Upper lobe of left lung (tissue), 6 donors: ENCODE data around the gene GPD1L. TPM values are rescaled to one million over a fixed set of nuclear protein-coding genes. Genes with fewer than 3 reads are reported as not detected.

Source experiments
- ATAC-seq, 2 donors: fragments of 200-7000 bp; cut with Tn5 transposase; one replicate each; pipeline ENCODE4 v1.9.1; 2022; ENCODE audit warnings: mild to moderate bottlenecking in 2 of 2, moderate library complexity in 2 of 2; ENCODE audit not compliant: low FRiP score in 2 of 2
- DNase-seq, 2 donors: peaks; one replicate each; pipeline ENCODE4 v3.0.0-alpha.2; 2019 to 2020
- H3K27ac ChIP-seq, 4 donors: fragments of 200-600 bp; sonication (generic); one replicate each; pipeline ENCODE4 v1.5.1; 2016 to 2019
- H3K27me3 ChIP-seq, 4 donors: fragments of 200-600 bp; sonication (generic); one replicate each; pipeline ENCODE4 v1.5.1; 2017 to 2019
- H3K36me3 ChIP-seq, 4 donors: fragments of 200-600 bp; sonication (generic); one replicate each; pipeline ENCODE4 v1.5.1; 2016 to 2019
- H3K4me1 ChIP-seq, 4 donors: fragments of 200-600 bp; sonication (generic); one replicate each; pipeline ENCODE4 v1.5.1; 2018 to 2019
- H3K4me3 ChIP-seq, 4 donors: fragments of 200-600 bp; sonication (generic); one replicate each; pipeline ENCODE4 v1.5.1; 2017 to 2019; ENCODE audit warnings: mild to moderate bottlenecking in 2 of 4, moderate library complexity in 1 of 4
- H3K9me3 ChIP-seq, 4 donors: fragments of 200-600 bp; sonication (generic); one replicate each; pipeline ENCODE4 v1.5.1; 2018 to 2019
- CTCF ChIP-seq, 6 experiments: fragments of 450-650 bp in 4 of 6; fragments of 200-600 bp in 2 of 6; sonication (generic) in 2 of 6; IDR thresholded peaks; one replicate each; pipeline ENCODE4 v1.5.1; 2016 to 2019; ENCODE audit warnings: antibody characterized with exemption in 6 of 6
- EP300 ChIP-seq, 4 donors: sonication (generic); formaldehyde crosslinking; IDR thresholded peaks; one replicate each; pipeline ENCODE4 v1.5.1; 2017; ENCODE audit warnings: antibody characterized with exemption in 4 of 4, control low read depth in 2 of 4
- POLR2A ChIP-seq, 4 donors: fragments of 450-650 bp; IDR thresholded peaks; one replicate each; pipeline ENCODE4 v1.5.1; 2016 to 2017; ENCODE audit warnings: antibody characterized with exemption in 4 of 4, mild to moderate bottlenecking in 2 of 4
- POLR2AphosphoS5 ChIP-seq, 2 donors: sonication (generic); formaldehyde crosslinking; IDR thresholded peaks; one replicate each; pipeline ENCODE4 v1.5.1; 2017; ENCODE audit warnings: antibody characterized with exemption in 2 of 2
- WGBS, 2 donors: methylation state at CpG; one replicate each; pipeline ENCODE4 v1.1.5; 2017 to 2018; 5-methylcytosine and 5-hydroxymethylcytosine counted together
- total RNA-seq, 6 donors: library from RNA; depleted of rRNA in 4 of 6; stranded (reverse); fragments of >200 nt in 4 of 6; gene quantifications; one replicate each; pipeline versions ENCODE4 v1.1.0 to v1.2.1, GENCODE V29; 2016 to 2021
- donor health status: DM: no; HTN: no; CAD: no; lungs with moderate emphysema.
- donor health status: DM: no; HTN: yes; CAD: no; lungs with severe emphysema.

The GPD1L gene
- total RNA-seq, 6 donors from 2014 or later: 50.8 to 221 (median 115) TPM

DNA sequence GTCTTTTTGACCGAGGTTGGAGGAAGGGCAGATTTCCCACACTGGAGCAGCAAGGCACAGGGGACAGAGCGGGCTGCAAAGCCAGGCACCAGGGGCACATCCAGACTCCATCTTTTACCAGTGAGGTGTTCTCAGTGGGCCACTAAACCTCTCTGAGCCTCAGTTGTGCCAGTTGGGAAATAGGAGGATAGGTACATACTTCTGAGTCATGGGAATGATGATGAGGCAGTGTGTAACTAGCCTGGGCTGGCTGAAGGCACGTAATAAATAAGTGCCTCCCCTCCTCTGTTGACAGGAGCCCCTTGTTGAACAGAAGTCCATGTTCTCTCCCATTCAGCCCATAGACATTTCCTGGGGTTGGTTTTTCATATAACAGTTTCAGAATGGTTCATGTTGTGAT is 48.7 kb downstream of the GPD1L start:
- Histone ChIP-seq H3K27ac (no peak overlapping the region), H3K9me3 (no peaks in the 10 kb centered on the region), H3K36me3 (peaks cover 14 to 81% (median 51%) of the 10 kb centered on the region in 4 donors), H3K4me1 (no peaks in the 10 kb centered on the region), H3K4me3 (no peak overlapping the region), H3K27me3 (no peaks in the 10 kb centered on the region)
- 98% methylated on average over 3 of the region's 3 CpGs for WGBS, 2 donors
- ATAC-seq: no peak
- TF ChIP-seq CTCF (IDR thresholded peaks at IDR 0.05): no peak
- no peak for TF ChIP-seq POLR2AphosphoS5 (IDR thresholded peaks at IDR 0.05)
- TF ChIP-seq POLR2A (IDR thresholded peaks at IDR 0.05): no peak
- no peak for TF ChIP-seq EP300 (IDR thresholded peaks at IDR 0.05)
- DNase-seq: no peak

- WGBS, 2 donors: 68 to 72% methylated on average over 7 of the region's 7 CpGs
- H3K4me3 ChIP-seq: no peak overlapping the region
- TF ChIP-seq POLR2A (IDR thresholded peaks at IDR 0.05): no peak
- no peak for TF ChIP-seq POLR2AphosphoS5 (IDR thresholded peaks at IDR 0.05)
- no peak for TF ChIP-seq EP300 (IDR thresholded peaks at IDR 0.05)
- TF ChIP-seq CTCF (IDR thresholded peaks at IDR 0.05): no peak
- no peak overlapping the region for H3K27ac ChIP-seq
- no peaks in the 10 kb centered on the region for H3K27me3 ChIP-seq
- peaks cover 11 to 78% (median 41%) of the 10 kb centered on the region in 4 donors for H3K36me3 ChIP-seq
- DNase-seq (no peak), ATAC-seq (no peak)
- H3K4me1 ChIP-seq: no peaks in the 10 kb centered on the region
- no peaks in the 10 kb centered on the region for H3K9me3 ChIP-seq
Observed at GRCh38 chr3:32157600-32158264, 51.3 kb downstream of the GPD1L start.

DNA sequence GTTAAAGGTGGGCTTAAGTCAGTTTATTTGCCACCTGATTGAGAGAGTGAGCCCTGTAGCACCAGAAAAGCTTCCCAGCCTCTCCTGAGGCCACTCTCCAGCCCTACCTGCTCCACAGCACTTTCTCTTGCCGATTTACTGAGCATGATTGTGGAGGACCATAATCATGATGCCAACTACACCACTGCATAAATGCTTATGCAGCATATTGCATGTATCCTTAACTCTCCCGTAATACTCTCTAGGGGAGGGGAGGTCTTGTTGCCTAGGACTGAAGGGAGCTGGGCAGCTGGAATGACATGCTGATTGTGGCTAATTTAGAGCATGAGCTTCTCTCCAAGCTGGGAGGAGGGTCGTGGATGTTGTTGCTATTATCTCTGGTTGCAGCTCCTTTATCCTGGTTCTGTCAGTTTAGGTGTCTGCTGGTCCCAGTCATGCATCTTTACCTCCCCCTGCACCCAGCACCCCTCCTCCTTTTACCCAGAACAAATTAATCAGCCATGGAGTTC is 54.3 kb downstream of the GPD1L start:
- Histone ChIP-seq H3K4me3 (no peak overlapping the region), H3K4me1 (no peaks in the 10 kb centered on the region), H3K36me3 (peaks cover 6 to 74% (median 43%) of the 10 kb centered on the region in 4 donors), H3K27ac (no peak overlapping the region), H3K9me3 (no peaks in the 10 kb centered on the region), H3K27me3 (no peaks in the 10 kb centered on the region)
- no peak for TF ChIP-seq POLR2A (IDR thresholded peaks at IDR 0.05)
- TF ChIP-seq POLR2AphosphoS5 (IDR thresholded peaks at IDR 0.05): no peak
- no peak for TF ChIP-seq EP300 (IDR thresholded peaks at IDR 0.05)
- no peak for TF ChIP-seq CTCF (IDR thresholded peaks at IDR 0.05)
- DNase-seq: no peak
- ATAC-seq: no peak
- 87 to 90% methylated on average over 3 of the region's 3 CpGs for WGBS, 2 donors

- Histone ChIP-seq H3K27me3 (no peaks in the 10 kb centered on the region), H3K4me3 (no peak overlapping the region), H3K4me1 (no peaks in the 10 kb centered on the region), H3K9me3 (no peaks in the 10 kb centered on the region), H3K36me3 (peaks cover 8 to 73% (median 40%) of the 10 kb centered on the region in 4 donors), H3K27ac (no peak overlapping the region)
- 86 to 100% methylated on average over 1 of the region's 1 CpG for WGBS, 2 donors
- ATAC-seq (no peak), DNase-seq (no peak)
- no peak for TF ChIP-seq EP300 (IDR thresholded peaks at IDR 0.05)
- no peak for TF ChIP-seq CTCF (IDR thresholded peaks at IDR 0.05)
- no peak for TF ChIP-seq POLR2A (IDR thresholded peaks at IDR 0.05)
- no peak for TF ChIP-seq POLR2AphosphoS5 (IDR thresholded peaks at IDR 0.05)
Observed at GRCh38 chr3:32165442-32165841, 59.0 kb downstream of the GPD1L start.

- ATAC-seq (no peak), DNase-seq (no peak)
- no peaks in the 10 kb centered on the region for H3K4me1 ChIP-seq
- H3K27ac ChIP-seq: no peak overlapping the region
- TF ChIP-seq POLR2A (IDR thresholded peaks at IDR 0.05) (no peak), EP300 (IDR thresholded peaks at IDR 0.05) (no peak), POLR2AphosphoS5 (IDR thresholded peaks at IDR 0.05) (no peak), CTCF (IDR thresholded peaks at IDR 0.05) (no peak)
- no peaks in the 10 kb centered on the region for H3K27me3 ChIP-seq
- no peak overlapping the region for H3K4me3 ChIP-seq
- 88 to 100% methylated on average over 1 to 4 of the region's 4 CpGs for WGBS, 2 donors
- peaks cover 5 to 63% (median 38%) of the 10 kb centered on the region in 4 donors for H3K36me3 ChIP-seq
- peaks cover 0 to 6% (median 0%) of the 10 kb centered on the region in 4 donors for H3K9me3 ChIP-seq
Observed at GRCh38 chr3:32166654-32167053, 60.2 kb downstream of the GPD1L start.
